A673 (cell line): Measurements from ENCODE around the gene SRPK1. TPM values are rescaled to one million over a fixed set of nuclear protein-coding genes. Genes with fewer than 3 reads are reported as not detected.

Experiments
- BruUV-seq: library from RNA; stranded (reverse); fragments of 400-500 nt; replicated peaks from 2 replicates; lab custom pipeline; 2021; lab: Mats Ljungman, UMichigan
- CTCF ChIA-PET: fragments of 300-600 bp; sonication (Branson Sonifier 250); formaldehyde crosslinking; loops from one replicate; lab custom pipeline; 2022; ENCODE audit warnings: antibody characterized with exemption; lab: Charles Lee
- POLR2A ChIA-PET: fragments of 300-600 bp; sonication (Branson Sonifier 250); formaldehyde crosslinking; loops from one replicate; lab custom pipeline; 2022; ENCODE audit warnings: antibody characterized with exemption; ENCODE audit not compliant: low non-redundant PET; lab: Charles Lee
- DNase-seq: peaks from one replicate; pipeline ENCODE4 v3.0.0-alpha.2; 2015; ENCODE audit warnings: low spot score
- H3K27ac ChIP-seq: fragments of 200-600 bp; sonication (generic); 2 replicates; pipeline ENCODE4 v1.5.1; 2016; ENCODE audit warnings: mixed run types, low read depth, mild to moderate bottlenecking, mixed read lengths, antibody characterized with exemption, low read length; ENCODE audit not compliant: poor library complexity, severe bottlenecking
- H3K27me3 ChIP-seq: fragments of 200-600 bp; sonication (generic); replicated peaks from 2 replicates; pipeline ENCODE4 v1.6.1; 2017; ENCODE audit warnings: mixed run types, low read depth, mild to moderate bottlenecking, mixed read lengths, antibody characterized with exemption, low read length; ENCODE audit not compliant: insufficient read depth, poor library complexity
- H3K36me3 ChIP-seq: fragments of 200-600 bp; sonication (generic); 2 replicates; pipeline ENCODE4 v1.6.1; 2016; ENCODE audit warnings: mixed run types, mild to moderate bottlenecking, mixed read lengths, antibody characterized with exemption, low read length; ENCODE audit not compliant: insufficient read depth, poor library complexity, severe bottlenecking
- H3K4me1 ChIP-seq: fragments of 200-600 bp; sonication (generic); 2 replicates; pipeline ENCODE4 v1.6.1; 2017; ENCODE audit warnings: mixed run types, mild to moderate bottlenecking, mixed read lengths, antibody characterized with exemption, low read length; ENCODE audit not compliant: insufficient read depth, poor library complexity, severe bottlenecking
- H3K4me3 ChIP-seq: fragments of 200-600 bp; sonication (generic); 2 replicates; pipeline ENCODE4 v1.5.1; 2016; ENCODE audit warnings: low read depth, mixed run types, mild to moderate bottlenecking, mixed read lengths, low read length; ENCODE audit not compliant: poor library complexity, severe bottlenecking
- H3K9me3 ChIP-seq: fragments of 200-600 bp; sonication (generic); 2 replicates; pipeline ENCODE4 v1.6.1; 2016; ENCODE audit warnings: mixed run types, low read depth, mild to moderate bottlenecking, mixed read lengths, antibody characterized with exemption, low read length; ENCODE audit not compliant: poor library complexity, severe bottlenecking
- EZH2 ChIP-seq: fragments of 200-600 bp; sonication (generic); IDR thresholded peaks from 2 replicates; pipeline ENCODE4 v1.6.1; 2017; ENCODE audit warnings: borderline replicate concordance, low read depth, mild to moderate bottlenecking, mixed read lengths, antibody characterized with exemption, low read length; ENCODE audit not compliant: poor library complexity, severe bottlenecking
- intact Hi-C: fragments of 100-400 bp; cut with micrococcal nuclease; formaldehyde crosslinking; loops from one replicate; pipeline ENCODE4 v1.10.0; 2022; ENCODE audit not compliant: unreplicated experiment
- total RNA-seq: library from RNA; stranded (reverse); gene quantifications from 2 replicates; pipeline ENCODE4 v1.2.3, GENCODE V29; 2021
- TF ChIP-seq, protein P1 (sequence below): fragments of 300-800, 200-600 bp; sonication (generic); conservative IDR thresholded peaks from 2 replicates; pipeline ENCODE4 v1.5.1; 2017; ENCODE audit warnings: low read depth, mild to moderate bottlenecking, antibody characterized with exemption, low read length, moderate library complexity, mixed read lengths

Gene SRPK1
- total RNA-seq, 1 experiment from 2014 or later = 104 TPM

DNA sequence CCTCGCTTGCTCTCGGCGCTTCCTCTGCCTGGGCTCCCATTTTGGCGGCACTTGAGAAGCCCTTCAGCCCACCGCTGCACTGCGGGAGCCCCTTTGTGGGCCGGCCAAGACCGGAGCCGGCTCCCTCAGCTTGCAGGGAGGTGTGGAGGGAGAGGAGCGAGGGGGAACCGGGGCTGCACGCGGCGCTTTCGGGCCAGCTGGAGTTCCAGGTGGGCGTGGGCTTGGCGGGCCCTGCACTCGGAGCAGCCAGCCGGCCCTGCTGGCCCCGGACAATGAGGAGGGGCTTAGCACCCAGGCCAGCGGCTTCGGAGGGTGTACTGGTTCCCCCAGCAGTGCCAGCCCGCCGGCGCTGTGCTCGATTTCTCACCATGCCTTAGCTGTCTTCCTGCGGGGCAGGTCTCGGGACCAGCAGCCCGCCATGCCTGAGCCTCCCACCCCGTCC is 10.2 kb upstream of the SRPK1 start:
- ChIA-PET CTCF (interaction anchor here (0.6 kb wide), 1 partner anchor 135 kb away, joined by 4 read pairs; no protein-coding TSS in a partner anchor), POLR2A (no interaction called here)
- Histone ChIP-seq H3K9me3 (no peaks in the 10 kb centered on the region), H3K4me1 (no peaks in the 10 kb centered on the region), H3K4me3 (no peak overlapping the region), H3K36me3 (no peaks in the 10 kb centered on the region), H3K27ac (no peak overlapping the region), H3K27me3 (no peaks in the 10 kb centered on the region)
- no TSS peak for BruUV-seq
- TF ChIP-seq EZH2 = no peak
- TF ChIP-seq, protein P1, sequence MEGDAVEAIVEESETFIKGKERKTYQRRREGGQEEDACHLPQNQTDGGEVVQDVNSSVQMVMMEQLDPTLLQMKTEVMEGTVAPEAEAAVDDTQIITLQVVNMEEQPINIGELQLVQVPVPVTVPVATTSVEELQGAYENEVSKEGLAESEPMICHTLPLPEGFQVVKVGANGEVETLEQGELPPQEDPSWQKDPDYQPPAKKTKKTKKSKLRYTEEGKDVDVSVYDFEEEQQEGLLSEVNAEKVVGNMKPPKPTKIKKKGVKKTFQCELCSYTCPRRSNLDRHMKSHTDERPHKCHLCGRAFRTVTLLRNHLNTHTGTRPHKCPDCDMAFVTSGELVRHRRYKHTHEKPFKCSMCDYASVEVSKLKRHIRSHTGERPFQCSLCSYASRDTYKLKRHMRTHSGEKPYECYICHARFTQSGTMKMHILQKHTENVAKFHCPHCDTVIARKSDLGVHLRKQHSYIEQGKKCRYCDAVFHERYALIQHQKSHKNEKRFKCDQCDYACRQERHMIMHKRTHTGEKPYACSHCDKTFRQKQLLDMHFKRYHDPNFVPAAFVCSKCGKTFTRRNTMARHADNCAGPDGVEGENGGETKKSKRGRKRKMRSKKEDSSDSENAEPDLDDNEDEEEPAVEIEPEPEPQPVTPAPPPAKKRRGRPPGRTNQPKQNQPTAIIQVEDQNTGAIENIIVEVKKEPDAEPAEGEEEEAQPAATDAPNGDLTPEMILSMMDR = no peak
- intact Hi-C loops = no loop called here
- DNase-seq = no peak

- TF ChIP-seq EZH2 = no peak
- TF ChIP-seq, protein P1 = no peak
- no TSS peak for BruUV-seq
- H3K4me1 ChIP-seq = no peaks in the 10 kb centered on the region
- POLR2A ChIA-PET = no interaction called here
- no peak for DNase-seq
- H3K9me3 ChIP-seq = no peaks in the 10 kb centered on the region
- no peak overlapping the region for H3K4me3 ChIP-seq
- no peaks in the 10 kb centered on the region for H3K27me3 ChIP-seq
- no peaks in the 10 kb centered on the region for H3K36me3 ChIP-seq
- CTCF ChIA-PET = no interaction called here
- intact Hi-C loops = no loop called here
- no peak overlapping the region for H3K27ac ChIP-seq
These were observed 8.7 kb upstream of the SRPK1 start for GRCh38 chr6:35929601-35930000.

GRCh38 chr6:35926509-35927215 is 5.8 kb upstream of the SRPK1 start:
- BruUV-seq = no TSS peak
- H3K4me3 ChIP-seq = no peak overlapping the region
- intact Hi-C loops = no loop called here
- TF ChIP-seq, protein P1 = no peak
- no peak for TF ChIP-seq EZH2
- ChIA-PET CTCF (no interaction called here), POLR2A (no interaction called here)
- no peak overlapping the region for H3K27ac ChIP-seq
- DNase-seq = no peak
- H3K4me1 ChIP-seq = peaks cover 7% of the 10 kb centered on the region
- no peaks in the 10 kb centered on the region for H3K9me3 ChIP-seq
- H3K36me3 ChIP-seq = no peaks in the 10 kb centered on the region
- no peaks in the 10 kb centered on the region for H3K27me3 ChIP-seq
